H1 (cell line): Measurements from ENCODE around the gene FAT2.

Experiments used
- CREB1 ChIP-seq: IDR thresholded peaks from 2 replicates; pipeline ENCODE4 v1.6.1; 2012; ENCODE audit warnings: inconsistent platforms
- MAFK ChIP-seq: IDR thresholded peaks from 2 replicates; pipeline ENCODE4 v1.6.1; 2012; ENCODE audit warnings: low read depth, mild to moderate bottlenecking, improper control_type of control experiment, low read length
- PHF8 ChIP-seq: fragments of 200-600 bp; sonication (generic); conservative IDR thresholded peaks from 2 replicates; pipeline ENCODE4 v1.7.1; 2012; ENCODE audit warnings: low read depth, mild to moderate bottlenecking, inconsistent platforms, low read length, moderate library complexity
- POLR2A ChIP-seq, 2 experiments: IDR thresholded peaks; 1 replicate in 1 of 2; 2 replicates in 1 of 2; pipeline ENCODE4 v1.6.1; 2011; ENCODE audit warnings: low read depth in 2 of 2, low read length in 2 of 2, mild to moderate bottlenecking in 2 of 2; ENCODE audit errors: control extremely low read depth in 1 of 2
- POLR2AphosphoS5 ChIP-seq: IDR thresholded peaks from 2 replicates; pipeline ENCODE4 v1.6.1; 2011; ENCODE audit warnings: low read depth, low read length
- RFX5 ChIP-seq: IDR thresholded peaks from 2 replicates; pipeline ENCODE4 v1.6.1; 2011; ENCODE audit warnings: low read depth, low read length, improper control_type of control experiment, borderline replicate concordance
- RXRA ChIP-seq: IDR thresholded peaks from 2 replicates; pipeline ENCODE4 v1.6.1; 2011; ENCODE audit warnings: low read depth, mild to moderate bottlenecking, low read length, moderate library complexity; ENCODE audit not compliant: insufficient read depth
- SP1 ChIP-seq: IDR thresholded peaks from 2 replicates; pipeline ENCODE4 v1.6.1; 2011; ENCODE audit warnings: low read depth, low read length
- TF ChIP-seq, protein P1 (sequence below), 3 experiments: IDR thresholded peaks; 1 replicate in 2 of 3; 2 replicates in 1 of 3; pipeline versions ENCODE4 v1.5.1 to v1.6.1; 2011; ENCODE audit warnings: low read length in 3 of 3, mild to moderate bottlenecking in 3 of 3, inconsistent platforms in 2 of 3, low read depth in 1 of 3, moderate library complexity in 1 of 3; ENCODE audit not compliant: insufficient read depth in 1 of 3; ENCODE audit errors: control extremely low read depth in 1 of 3

DNA sequence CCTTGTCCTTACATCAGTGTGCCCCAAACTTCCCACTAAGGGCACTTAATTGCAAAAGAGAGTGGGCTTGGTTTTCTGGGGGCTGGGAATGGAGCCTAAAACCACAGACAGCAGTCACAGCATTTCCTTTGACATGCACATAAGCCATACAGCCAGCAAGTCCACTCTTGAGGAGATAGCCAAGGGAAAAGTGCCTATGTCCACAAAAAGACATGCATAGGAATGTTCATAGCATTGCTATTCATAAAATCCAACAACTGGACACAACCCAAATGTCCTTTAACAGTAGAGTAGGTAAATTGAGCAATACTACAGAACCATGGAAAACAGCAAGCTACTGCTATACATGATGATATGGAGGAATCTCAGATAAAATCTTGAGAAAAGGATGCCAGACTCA is 11.7 kb upstream of the FAT2 start:
- TF ChIP-seq POLR2A (IDR thresholded peaks at IDR 0.05; ENCODE audit: control extremely low read depth in 1 of 2, low read depth in 2 of 2, low read length in 2 of 2) (no peak), RXRA (no peak), SP1 (no peak), CREB1 (no peak), RFX5 (no peak), POLR2AphosphoS5 (no peak), PHF8 (no peak), MAFK (no peak)
- TF ChIP-seq, protein P1, sequence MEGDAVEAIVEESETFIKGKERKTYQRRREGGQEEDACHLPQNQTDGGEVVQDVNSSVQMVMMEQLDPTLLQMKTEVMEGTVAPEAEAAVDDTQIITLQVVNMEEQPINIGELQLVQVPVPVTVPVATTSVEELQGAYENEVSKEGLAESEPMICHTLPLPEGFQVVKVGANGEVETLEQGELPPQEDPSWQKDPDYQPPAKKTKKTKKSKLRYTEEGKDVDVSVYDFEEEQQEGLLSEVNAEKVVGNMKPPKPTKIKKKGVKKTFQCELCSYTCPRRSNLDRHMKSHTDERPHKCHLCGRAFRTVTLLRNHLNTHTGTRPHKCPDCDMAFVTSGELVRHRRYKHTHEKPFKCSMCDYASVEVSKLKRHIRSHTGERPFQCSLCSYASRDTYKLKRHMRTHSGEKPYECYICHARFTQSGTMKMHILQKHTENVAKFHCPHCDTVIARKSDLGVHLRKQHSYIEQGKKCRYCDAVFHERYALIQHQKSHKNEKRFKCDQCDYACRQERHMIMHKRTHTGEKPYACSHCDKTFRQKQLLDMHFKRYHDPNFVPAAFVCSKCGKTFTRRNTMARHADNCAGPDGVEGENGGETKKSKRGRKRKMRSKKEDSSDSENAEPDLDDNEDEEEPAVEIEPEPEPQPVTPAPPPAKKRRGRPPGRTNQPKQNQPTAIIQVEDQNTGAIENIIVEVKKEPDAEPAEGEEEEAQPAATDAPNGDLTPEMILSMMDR (IDR thresholded peaks at IDR 0.05; ENCODE audit: control extremely low read depth in 1 of 3, insufficient read depth in 1 of 3, low read depth in 1 of 3, low read length in 3 of 3), result no peak
